Posterior vena cava (tissue), 2 donors: ENCODE measurements around the gene MAST4. TPM values are rescaled to one million over a fixed set of nuclear protein-coding genes. Genes with fewer than 3 reads are reported as not detected.

Source experiments
- DNase-seq: peaks from one replicate; pipeline ENCODE4 v3.0.0-alpha.2; 2020; ENCODE audit warnings: low spot score
- intact Hi-C, 2 donors: fragments of 100-400 bp; cut with DNase I; formaldehyde crosslinking; loops; one replicate each; pipeline versions ENCODE4 v1.14.1 to v1.14.2; 2022 to 2023
- total RNA-seq, 2 donors: library from RNA; stranded (reverse); fragmentation: NEBNext Ultra II Directional; extraction: Animal tissue kit (Norgen Biotek cat#: 25700); gene quantifications; one replicate each; pipeline ENCODE4 v1.2.1, GENCODE V29; 2021
- donor health status: DM: yes; HTN: yes; CAD: no.
- donor health status: DM: yes; HTN: yes; CAD: no.

The MAST4 gene
- total RNA-seq, 2 donors from 2014 or later, result 36.4 to 45.6 TPM

GRCh38 chr5:66903218-66903617, 307.0 kb downstream of the MAST4 start:
- intact Hi-C loops, result no loop called here
- no peak for DNase-seq

GRCh38 chr5:66903709-66904108, 307.5 kb downstream of the MAST4 start:
- no peak for DNase-seq
- intact Hi-C loops, result no loop called here

GRCh38 chr5:66904189-66904588, 308.0 kb downstream of the MAST4 start:
- no peak for DNase-seq
- intact Hi-C loops, result no loop called here

- no peak for DNase-seq
- intact Hi-C loops, result no loop called here
Measured at GRCh38 chr5:66906021-66906420, 309.8 kb downstream of the MAST4 start.

- intact Hi-C loops, result no loop called here
Measured at GRCh38 chr5:66908230-66908629, 312.0 kb downstream of the MAST4 start.

GRCh38 chr5:66909364-66909763, 313.2 kb downstream of the MAST4 start:
- intact Hi-C loops, result no loop called here
- DNase-seq, result no peak

More at GRCh38 chr5:66908230-66908629, 312.0 kb downstream of the MAST4 start:
- DNase-seq, result no peak

- intact Hi-C loops, result no loop called here
- DNase-seq, result no peak
Measured at GRCh38 chr5:66912787-66913186, 316.6 kb downstream of the MAST4 start.

GRCh38 chr5:66915531-66915930, 319.3 kb downstream of the MAST4 start:
- DNase-seq, result no peak
- intact Hi-C loops, result no loop called here

GRCh38 chr5:66922881-66923280, 326.7 kb downstream of the MAST4 start:
- no peak for DNase-seq
- intact Hi-C loops, result no loop called here

- intact Hi-C loops, result no loop called here
- DNase-seq, result no peak
Measured at GRCh38 chr5:66923457-66923856, 327.3 kb downstream of the MAST4 start.

- intact Hi-C loops, result no loop called here
- no peak for DNase-seq
Measured at GRCh38 chr5:66923922-66924321, 327.7 kb downstream of the MAST4 start.

GRCh38 chr5:66927140-66927539, 330.9 kb downstream of the MAST4 start:
- intact Hi-C loops, result no loop called here
- DNase-seq, result no peak

GRCh38 chr5:66929281-66929680, 333.1 kb downstream of the MAST4 start:
- intact Hi-C loops, result no loop called here
- DNase-seq, result no peak

GRCh38 chr5:66929995-66930394, 333.8 kb downstream of the MAST4 start:
- intact Hi-C loops, result loop anchor here in 1 of 2 donors (5.0 kb wide), 1 partner anchor 318 kb away; no protein-coding TSS in a partner anchor
- no peak for DNase-seq

- intact Hi-C loops, result loop anchor here in 1 of 2 donors (5.0 kb wide), 1 partner anchor 319 kb away; no protein-coding TSS in a partner anchor
- DNase-seq, result no peak
Measured at GRCh38 chr5:66931651-66932050, 335.5 kb downstream of the MAST4 start.

- no peak for DNase-seq
- intact Hi-C loops, result loop anchor here in 1 of 2 donors (5.0 kb wide), 1 partner anchor 320 kb away; no protein-coding TSS in a partner anchor
Measured at GRCh38 chr5:66932457-66932856, 336.3 kb downstream of the MAST4 start.

GRCh38 chr5:66933066-66933465, 336.9 kb downstream of the MAST4 start:
- intact Hi-C loops, result loop anchor here in 1 of 2 donors (5.0 kb wide), 1 partner anchor 321 kb away; no protein-coding TSS in a partner anchor
- no peak for DNase-seq

- no peak for DNase-seq
- intact Hi-C loops, result no loop called here
Measured at GRCh38 chr5:66939094-66939493, 342.9 kb downstream of the MAST4 start.

GRCh38 chr5:66945389-66946349, 349.5 kb downstream of the MAST4 start:
- intact Hi-C loops, result no loop called here
- no peak for DNase-seq

- no peak for DNase-seq
- intact Hi-C loops, result no loop called here
Measured at GRCh38 chr5:66947458-66947857, 351.3 kb downstream of the MAST4 start.

GRCh38 chr5:66949066-66949465, 352.9 kb downstream of the MAST4 start:
- DNase-seq, result no peak
- intact Hi-C loops, result no loop called here
